Trophoblast cell (in vitro differentiated cells and primary cell): ENCODE data around the gene MYT1.

Experiments
- DNase-seq, 2 donors: peaks; one replicate each; pipeline ENCODE4 v3.0.0-alpha.2; 2016
- H2AFZ ChIP-seq: 2 replicates; pipeline ENCODE4 v1.6.1; 2013; ENCODE audit warnings: low read length, moderate library complexity, mild to moderate bottlenecking; ENCODE audit not compliant: insufficient read depth, poor library complexity
- H2AK5ac ChIP-seq: 2 replicates; pipeline ENCODE4 v1.6.1; 2013; ENCODE audit warnings: mild to moderate bottlenecking, low read length
- H2BK120ac ChIP-seq: 2 replicates; pipeline ENCODE4 v1.6.1; 2013; ENCODE audit warnings: low read length, mild to moderate bottlenecking, moderate library complexity; ENCODE audit not compliant: insufficient read depth, poor library complexity
- H2BK12ac ChIP-seq: 2 replicates; pipeline ENCODE4 v1.6.1; 2013; ENCODE audit warnings: mild to moderate bottlenecking, low read length, moderate library complexity
- H2BK5ac ChIP-seq: 2 replicates; pipeline ENCODE4 v1.6.1; 2013; ENCODE audit warnings: low read length, low read depth, moderate library complexity, mild to moderate bottlenecking; ENCODE audit not compliant: poor library complexity
- H3K14ac ChIP-seq: 2 replicates; pipeline ENCODE4 v1.6.1; 2013; ENCODE audit warnings: mild to moderate bottlenecking, low read length
- H3K18ac ChIP-seq: 2 replicates; pipeline ENCODE4 v1.6.1; 2013; ENCODE audit warnings: mild to moderate bottlenecking, low read length
- H3K23ac ChIP-seq: 2 replicates; pipeline ENCODE4 v1.6.1; 2013; ENCODE audit warnings: low read length
- H3K27ac ChIP-seq: 2 replicates; pipeline ENCODE4 v1.5.1; 2013; ENCODE audit warnings: low read depth, mild to moderate bottlenecking, inconsistent platforms, low read length, moderate library complexity
- H3K27me3 ChIP-seq: 2 replicates; pipeline ENCODE4 v1.6.1; 2013; ENCODE audit warnings: inconsistent platforms, mild to moderate bottlenecking, low read length, moderate library complexity; ENCODE audit not compliant: insufficient read depth
- H3K36me3 ChIP-seq, 2 experiments: 1 replicate in 1 of 2; 2 replicates in 1 of 2; pipeline ENCODE4 v1.6.1; 2013; ENCODE audit warnings: low read length in 2 of 2, mild to moderate bottlenecking in 2 of 2, moderate library complexity in 1 of 2; ENCODE audit not compliant: insufficient read depth in 2 of 2, control insufficient read depth in 1 of 2
- H3K4ac ChIP-seq: 2 replicates; pipeline ENCODE4 v1.6.1; 2013; ENCODE audit warnings: low read depth, mild to moderate bottlenecking, low read length, moderate library complexity
- H3K4me1 ChIP-seq, 2 experiments: 1 replicate in 1 of 2; 2 replicates in 1 of 2; pipeline ENCODE4 v1.6.1; 2013; ENCODE audit warnings: low read length in 2 of 2, mild to moderate bottlenecking in 2 of 2, moderate library complexity in 1 of 2; ENCODE audit not compliant: insufficient read depth in 2 of 2, control insufficient read depth in 1 of 2
- H3K4me2 ChIP-seq: 2 replicates; pipeline ENCODE4 v1.6.1; 2013; ENCODE audit warnings: inconsistent platforms, mild to moderate bottlenecking, low read length, moderate library complexity
- H3K4me3 ChIP-seq: 2 replicates; pipeline ENCODE4 v1.5.1; 2013; ENCODE audit warnings: mild to moderate bottlenecking, low read depth, low read length, inconsistent platforms
- H3K79me1 ChIP-seq: one replicate; pipeline ENCODE4 v1.6.1; 2013; ENCODE audit warnings: low read length
- H3K79me2 ChIP-seq: 2 replicates; pipeline ENCODE4 v1.6.1; 2013; ENCODE audit warnings: low read length, mild to moderate bottlenecking; ENCODE audit not compliant: control insufficient read depth, insufficient read depth, poor library complexity
- H3K9ac ChIP-seq: 2 replicates; pipeline ENCODE4 v1.6.1; 2013; ENCODE audit warnings: mild to moderate bottlenecking, low read length
- H3K9me3 ChIP-seq: 2 replicates; pipeline ENCODE4 v1.6.1; 2013; ENCODE audit warnings: low read depth, mild to moderate bottlenecking, control low read depth, inconsistent platforms, low read length; ENCODE audit not compliant: insufficient read depth
- H4K12ac ChIP-seq: 2 replicates; pipeline ENCODE4 v1.6.1; 2013; ENCODE audit warnings: low read depth, mild to moderate bottlenecking, low read length, moderate library complexity
- H4K8ac ChIP-seq: 2 replicates; pipeline ENCODE4 v1.6.1; 2013; ENCODE audit warnings: low read depth, mild to moderate bottlenecking, low read length, moderate library complexity
- H4K91ac ChIP-seq: one replicate; pipeline ENCODE4 v1.6.1; 2013; ENCODE audit warnings: low read depth, mild to moderate bottlenecking, low read length, moderate library complexity
- WGBS: extraction: QIAGEN DNeasy Blood & Tissue Kit; methylation state at CpG from one replicate; pipeline ENCODE4 v1.1.7; 2013; ENCODE audit warnings: missing lambda C conversion rate; ENCODE audit not compliant: insufficient read length, insufficient coverage; ENCODE audit errors: extremely low coverage; 5-methylcytosine and 5-hydroxymethylcytosine counted together

Gene MYT1

GRCh38 chr20:64247970-64248841, 84.0 kb downstream of the MYT1 start:
- H4K8ac ChIP-seq: no peak overlapping the region
- no peak overlapping the region for H2BK5ac ChIP-seq
- no peaks in the 10 kb centered on the region for H3K79me2 ChIP-seq
- H3K23ac ChIP-seq: no peak overlapping the region
- H2AFZ ChIP-seq: no peak overlapping the region
- no peaks in the 10 kb centered on the region for H3K79me1 ChIP-seq
- H3K4me2 ChIP-seq: no peak overlapping the region
- no peak overlapping the region for H3K27ac ChIP-seq
- no peak overlapping the region for H2BK12ac ChIP-seq
- H3K4me1 ChIP-seq: no peaks in the 10 kb centered on the region
- H3K9ac ChIP-seq: no peak overlapping the region
- no CpG with 5 or more reads among the region's 33 CpGs for WGBS
- no peaks in the 10 kb centered on the region for H3K27me3 ChIP-seq
- no peak overlapping the region for H2BK120ac ChIP-seq
- H3K4ac ChIP-seq: no peak overlapping the region
- H3K18ac ChIP-seq: no peak overlapping the region
- no peaks in the 10 kb centered on the region for H3K36me3 ChIP-seq
- no peak overlapping the region for H4K91ac ChIP-seq
- H3K4me3 ChIP-seq: no peak overlapping the region
- no peak overlapping the region for H3K14ac ChIP-seq
- H4K12ac ChIP-seq: no peak overlapping the region
- no peak for DNase-seq
- no peaks in the 10 kb centered on the region for H3K9me3 ChIP-seq
- no peak overlapping the region for H2AK5ac ChIP-seq

DNA sequence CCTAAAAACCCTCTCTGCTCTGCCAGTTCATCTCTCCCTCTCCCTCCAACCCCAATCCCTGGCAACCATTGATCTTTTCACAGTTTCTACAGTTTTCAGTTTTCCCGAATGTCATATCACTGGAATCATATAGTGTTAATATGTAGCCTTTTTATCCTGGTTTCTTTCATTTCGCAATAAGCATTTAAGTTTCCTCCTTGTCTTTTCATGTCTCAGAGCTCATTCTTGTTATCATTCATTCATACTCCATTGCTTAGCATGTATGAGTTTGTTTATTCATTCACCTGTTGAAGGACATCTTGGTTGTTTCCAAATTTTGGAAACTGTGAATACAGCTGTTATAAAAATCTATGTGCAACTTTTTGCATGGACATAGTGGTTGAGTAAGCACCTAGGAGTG, 85.8 kb downstream of the MYT1 start:
- no peak overlapping the region for H3K4me2 ChIP-seq
- H3K23ac ChIP-seq: no peak overlapping the region
- no peaks in the 10 kb centered on the region for H3K79me2 ChIP-seq
- H4K8ac ChIP-seq: no peak overlapping the region
- no peak overlapping the region for H3K27ac ChIP-seq
- H3K14ac ChIP-seq: no peak overlapping the region
- no peak overlapping the region for H2AK5ac ChIP-seq
- H2BK12ac ChIP-seq: no peak overlapping the region
- no peak overlapping the region for H4K91ac ChIP-seq
- no peak overlapping the region for H3K9ac ChIP-seq
- no peak overlapping the region for H3K4me3 ChIP-seq
- H3K18ac ChIP-seq: no peak overlapping the region
- WGBS: no CpG with 5 or more reads among the region's 2 CpGs
- peaks cover 2 to 6% of the 10 kb centered on the region in 2 experiments for H3K4me1 ChIP-seq
- H2AFZ ChIP-seq: no peak overlapping the region
- no peaks in the 10 kb centered on the region for H3K79me1 ChIP-seq
- H4K12ac ChIP-seq: no peak overlapping the region
- H2BK5ac ChIP-seq: no peak overlapping the region
- no peaks in the 10 kb centered on the region for H3K27me3 ChIP-seq
- no peak for DNase-seq
- H2BK120ac ChIP-seq: no peak overlapping the region
- H3K36me3 ChIP-seq: no peaks in the 10 kb centered on the region
- no peak overlapping the region for H3K4ac ChIP-seq
- no peaks in the 10 kb centered on the region for H3K9me3 ChIP-seq

GRCh38 chr20:64253000-64253383, 88.7 kb downstream of the MYT1 start:
- H4K8ac ChIP-seq: no peak overlapping the region
- H3K4ac ChIP-seq: no peak overlapping the region
- no peak overlapping the region for H2AK5ac ChIP-seq
- no peak overlapping the region for H4K91ac ChIP-seq
- H3K9ac ChIP-seq: no peak overlapping the region
- H3K23ac ChIP-seq: no peak overlapping the region
- no peak for DNase-seq
- H3K18ac ChIP-seq: no peak overlapping the region
- no peaks in the 10 kb centered on the region for H3K9me3 ChIP-seq
- H3K4me2 ChIP-seq: no peak overlapping the region
- no peak overlapping the region for H3K4me3 ChIP-seq
- H3K4me1 ChIP-seq: peaks cover 9 to 12% of the 10 kb centered on the region in 2 experiments
- H2BK120ac ChIP-seq: no peak overlapping the region
- no peak overlapping the region for H2BK5ac ChIP-seq
- H3K79me1 ChIP-seq: peaks cover 9% of the 10 kb centered on the region
- H2AFZ ChIP-seq: no peak overlapping the region
- no peak overlapping the region for H2BK12ac ChIP-seq
- H3K14ac ChIP-seq: no peak overlapping the region
- H3K27ac ChIP-seq: no peak overlapping the region
- peaks cover 8% of the 10 kb centered on the region for H3K79me2 ChIP-seq
- H3K27me3 ChIP-seq: no peaks in the 10 kb centered on the region
- WGBS: no CpG with 5 or more reads among the region's 4 CpGs
- no peaks in the 10 kb centered on the region for H3K36me3 ChIP-seq
- no peak overlapping the region for H4K12ac ChIP-seq

- H3K14ac ChIP-seq: no peak overlapping the region
Observed at GRCh38 chr20:64253443-64253842, 89.2 kb downstream of the MYT1 start.

More at GRCh38 chr20:64253443-64253842, 89.2 kb downstream of the MYT1 start:
- peaks cover 9% of the 10 kb centered on the region for H3K79me1 ChIP-seq
- H4K8ac ChIP-seq: no peak overlapping the region
- no peak overlapping the region for H2BK120ac ChIP-seq
- no peak overlapping the region for H4K12ac ChIP-seq
- no CpG with 5 or more reads among the region's 4 CpGs for WGBS
- no peak overlapping the region for H2AFZ ChIP-seq
- no peak overlapping the region for H3K4me3 ChIP-seq
- no peak overlapping the region for H3K4ac ChIP-seq
- peaks cover 9 to 12% of the 10 kb centered on the region in 2 experiments for H3K4me1 ChIP-seq
- peaks cover 8% of the 10 kb centered on the region for H3K79me2 ChIP-seq
- no peak overlapping the region for H4K91ac ChIP-seq
- no peaks in the 10 kb centered on the region for H3K36me3 ChIP-seq
- no peak overlapping the region for H2AK5ac ChIP-seq
- no peaks in the 10 kb centered on the region for H3K9me3 ChIP-seq
- H3K4me2 ChIP-seq: no peak overlapping the region
- H3K27ac ChIP-seq: no peak overlapping the region
- H3K18ac ChIP-seq: no peak overlapping the region
- H3K9ac ChIP-seq: no peak overlapping the region
- no peak for DNase-seq
- H2BK5ac ChIP-seq: no peak overlapping the region
- H3K27me3 ChIP-seq: no peaks in the 10 kb centered on the region
- H3K23ac ChIP-seq: no peak overlapping the region
- H2BK12ac ChIP-seq: no peak overlapping the region
